ENCODE data around the gene NBPF11.
"Not testable (repeated sequence)": the region's sequence is repeated elsewhere in the genome, so short reads cannot be mapped to it uniquely, and the experiment has no call there.

DNA sequence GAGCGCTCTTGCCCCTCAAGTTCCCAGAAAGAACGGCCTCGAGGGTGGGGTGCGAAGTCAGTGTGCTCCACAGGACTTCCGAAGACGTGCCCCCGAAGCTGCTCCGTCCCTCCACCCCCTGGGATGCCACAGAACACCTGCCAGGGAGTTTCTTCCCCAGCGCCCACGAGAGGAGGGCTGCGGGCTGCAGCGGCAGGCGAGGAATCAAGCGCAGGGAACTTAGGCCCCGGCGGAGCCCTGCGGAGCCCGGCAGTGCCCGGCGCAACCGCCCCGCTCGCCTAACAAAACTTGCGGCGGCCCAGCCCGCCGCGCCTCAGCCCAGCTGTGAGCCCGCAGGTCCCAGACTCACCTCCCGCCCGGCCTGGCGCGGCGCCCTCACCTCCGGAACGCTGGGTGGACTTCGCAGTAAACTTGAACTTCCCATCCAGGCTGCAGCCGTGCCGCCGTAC, 686 bp downstream of the NBPF11 start:
- TF ChIP-seq, protein P1, sequence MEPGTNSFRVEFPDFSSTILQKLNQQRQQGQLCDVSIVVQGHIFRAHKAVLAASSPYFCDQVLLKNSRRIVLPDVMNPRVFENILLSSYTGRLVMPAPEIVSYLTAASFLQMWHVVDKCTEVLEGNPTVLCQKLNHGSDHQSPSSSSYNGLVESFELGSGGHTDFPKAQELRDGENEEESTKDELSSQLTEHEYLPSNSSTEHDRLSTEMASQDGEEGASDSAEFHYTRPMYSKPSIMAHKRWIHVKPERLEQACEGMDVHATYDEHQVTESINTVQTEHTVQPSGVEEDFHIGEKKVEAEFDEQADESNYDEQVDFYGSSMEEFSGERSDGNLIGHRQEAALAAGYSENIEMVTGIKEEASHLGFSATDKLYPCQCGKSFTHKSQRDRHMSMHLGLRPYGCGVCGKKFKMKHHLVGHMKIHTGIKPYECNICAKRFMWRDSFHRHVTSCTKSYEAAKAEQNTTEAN (CRISPR knock-in tag; IDR thresholded peaks at IDR 0.05): not testable (repeated sequence)
- TF ChIP-seq, protein P2, sequence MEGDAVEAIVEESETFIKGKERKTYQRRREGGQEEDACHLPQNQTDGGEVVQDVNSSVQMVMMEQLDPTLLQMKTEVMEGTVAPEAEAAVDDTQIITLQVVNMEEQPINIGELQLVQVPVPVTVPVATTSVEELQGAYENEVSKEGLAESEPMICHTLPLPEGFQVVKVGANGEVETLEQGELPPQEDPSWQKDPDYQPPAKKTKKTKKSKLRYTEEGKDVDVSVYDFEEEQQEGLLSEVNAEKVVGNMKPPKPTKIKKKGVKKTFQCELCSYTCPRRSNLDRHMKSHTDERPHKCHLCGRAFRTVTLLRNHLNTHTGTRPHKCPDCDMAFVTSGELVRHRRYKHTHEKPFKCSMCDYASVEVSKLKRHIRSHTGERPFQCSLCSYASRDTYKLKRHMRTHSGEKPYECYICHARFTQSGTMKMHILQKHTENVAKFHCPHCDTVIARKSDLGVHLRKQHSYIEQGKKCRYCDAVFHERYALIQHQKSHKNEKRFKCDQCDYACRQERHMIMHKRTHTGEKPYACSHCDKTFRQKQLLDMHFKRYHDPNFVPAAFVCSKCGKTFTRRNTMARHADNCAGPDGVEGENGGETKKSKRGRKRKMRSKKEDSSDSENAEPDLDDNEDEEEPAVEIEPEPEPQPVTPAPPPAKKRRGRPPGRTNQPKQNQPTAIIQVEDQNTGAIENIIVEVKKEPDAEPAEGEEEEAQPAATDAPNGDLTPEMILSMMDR (IDR thresholded peaks at IDR 0.05): not testable (repeated sequence)
- TF ChIP-seq, protein P3, sequence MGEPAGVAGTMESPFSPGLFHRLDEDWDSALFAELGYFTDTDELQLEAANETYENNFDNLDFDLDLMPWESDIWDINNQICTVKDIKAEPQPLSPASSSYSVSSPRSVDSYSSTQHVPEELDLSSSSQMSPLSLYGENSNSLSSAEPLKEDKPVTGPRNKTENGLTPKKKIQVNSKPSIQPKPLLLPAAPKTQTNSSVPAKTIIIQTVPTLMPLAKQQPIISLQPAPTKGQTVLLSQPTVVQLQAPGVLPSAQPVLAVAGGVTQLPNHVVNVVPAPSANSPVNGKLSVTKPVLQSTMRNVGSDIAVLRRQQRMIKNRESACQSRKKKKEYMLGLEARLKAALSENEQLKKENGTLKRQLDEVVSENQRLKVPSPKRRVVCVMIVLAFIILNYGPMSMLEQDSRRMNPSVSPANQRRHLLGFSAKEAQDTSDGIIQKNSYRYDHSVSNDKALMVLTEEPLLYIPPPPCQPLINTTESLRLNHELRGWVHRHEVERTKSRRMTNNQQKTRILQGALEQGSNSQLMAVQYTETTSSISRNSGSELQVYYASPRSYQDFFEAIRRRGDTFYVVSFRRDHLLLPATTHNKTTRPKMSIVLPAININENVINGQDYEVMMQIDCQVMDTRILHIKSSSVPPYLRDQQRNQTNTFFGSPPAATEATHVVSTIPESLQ (CRISPR knock-in tag; IDR thresholded peaks at IDR 0.05): not testable (repeated sequence)
- not testable (repeated sequence) for TF ChIP-seq ZNF263 (CRISPR knock-in tag; IDR thresholded peaks at IDR 0.05; ENCODE audit: low read depth); SOX15 (CRISPR knock-in tag; IDR thresholded peaks at IDR 0.05); CBFB (CRISPR knock-in tag; IDR thresholded peaks at IDR 0.05; ENCODE audit: low read depth); ZBTB21 (CRISPR knock-in tag; IDR thresholded peaks at IDR 0.05; ENCODE audit: borderline replicate concordance); TEAD4 (CRISPR knock-in tag; IDR thresholded peaks at IDR 0.05); GABPB1 (CRISPR knock-in tag; IDR thresholded peaks at IDR 0.05); ELF4 (CRISPR knock-in tag; IDR thresholded peaks at IDR 0.05; ENCODE audit: low read depth); FOXJ3 (CRISPR knock-in tag; IDR thresholded peaks at IDR 0.05; ENCODE audit: borderline replicate concordance)
- TF ChIP-seq, protein P4, sequence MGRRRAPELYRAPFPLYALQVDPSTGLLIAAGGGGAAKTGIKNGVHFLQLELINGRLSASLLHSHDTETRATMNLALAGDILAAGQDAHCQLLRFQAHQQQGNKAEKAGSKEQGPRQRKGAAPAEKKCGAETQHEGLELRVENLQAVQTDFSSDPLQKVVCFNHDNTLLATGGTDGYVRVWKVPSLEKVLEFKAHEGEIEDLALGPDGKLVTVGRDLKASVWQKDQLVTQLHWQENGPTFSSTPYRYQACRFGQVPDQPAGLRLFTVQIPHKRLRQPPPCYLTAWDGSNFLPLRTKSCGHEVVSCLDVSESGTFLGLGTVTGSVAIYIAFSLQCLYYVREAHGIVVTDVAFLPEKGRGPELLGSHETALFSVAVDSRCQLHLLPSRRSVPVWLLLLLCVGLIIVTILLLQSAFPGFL (CRISPR knock-in tag; IDR thresholded peaks at IDR 0.05; ENCODE audit: borderline replicate concordance): not testable (repeated sequence)
- TF ChIP-seq, protein P5, sequence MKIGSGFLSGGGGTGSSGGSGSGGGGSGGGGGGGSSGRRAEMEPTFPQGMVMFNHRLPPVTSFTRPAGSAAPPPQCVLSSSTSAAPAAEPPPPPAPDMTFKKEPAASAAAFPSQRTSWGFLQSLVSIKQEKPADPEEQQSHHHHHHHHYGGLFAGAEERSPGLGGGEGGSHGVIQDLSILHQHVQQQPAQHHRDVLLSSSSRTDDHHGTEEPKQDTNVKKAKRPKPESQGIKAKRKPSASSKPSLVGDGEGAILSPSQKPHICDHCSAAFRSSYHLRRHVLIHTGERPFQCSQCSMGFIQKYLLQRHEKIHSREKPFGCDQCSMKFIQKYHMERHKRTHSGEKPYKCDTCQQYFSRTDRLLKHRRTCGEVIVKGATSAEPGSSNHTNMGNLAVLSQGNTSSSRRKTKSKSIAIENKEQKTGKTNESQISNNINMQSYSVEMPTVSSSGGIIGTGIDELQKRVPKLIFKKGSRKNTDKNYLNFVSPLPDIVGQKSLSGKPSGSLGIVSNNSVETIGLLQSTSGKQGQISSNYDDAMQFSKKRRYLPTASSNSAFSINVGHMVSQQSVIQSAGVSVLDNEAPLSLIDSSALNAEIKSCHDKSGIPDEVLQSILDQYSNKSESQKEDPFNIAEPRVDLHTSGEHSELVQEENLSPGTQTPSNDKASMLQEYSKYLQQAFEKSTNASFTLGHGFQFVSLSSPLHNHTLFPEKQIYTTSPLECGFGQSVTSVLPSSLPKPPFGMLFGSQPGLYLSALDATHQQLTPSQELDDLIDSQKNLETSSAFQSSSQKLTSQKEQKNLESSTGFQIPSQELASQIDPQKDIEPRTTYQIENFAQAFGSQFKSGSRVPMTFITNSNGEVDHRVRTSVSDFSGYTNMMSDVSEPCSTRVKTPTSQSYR (CRISPR knock-in tag; IDR thresholded peaks at IDR 0.05): not testable (repeated sequence)
- TF ChIP-seq, protein P6, sequence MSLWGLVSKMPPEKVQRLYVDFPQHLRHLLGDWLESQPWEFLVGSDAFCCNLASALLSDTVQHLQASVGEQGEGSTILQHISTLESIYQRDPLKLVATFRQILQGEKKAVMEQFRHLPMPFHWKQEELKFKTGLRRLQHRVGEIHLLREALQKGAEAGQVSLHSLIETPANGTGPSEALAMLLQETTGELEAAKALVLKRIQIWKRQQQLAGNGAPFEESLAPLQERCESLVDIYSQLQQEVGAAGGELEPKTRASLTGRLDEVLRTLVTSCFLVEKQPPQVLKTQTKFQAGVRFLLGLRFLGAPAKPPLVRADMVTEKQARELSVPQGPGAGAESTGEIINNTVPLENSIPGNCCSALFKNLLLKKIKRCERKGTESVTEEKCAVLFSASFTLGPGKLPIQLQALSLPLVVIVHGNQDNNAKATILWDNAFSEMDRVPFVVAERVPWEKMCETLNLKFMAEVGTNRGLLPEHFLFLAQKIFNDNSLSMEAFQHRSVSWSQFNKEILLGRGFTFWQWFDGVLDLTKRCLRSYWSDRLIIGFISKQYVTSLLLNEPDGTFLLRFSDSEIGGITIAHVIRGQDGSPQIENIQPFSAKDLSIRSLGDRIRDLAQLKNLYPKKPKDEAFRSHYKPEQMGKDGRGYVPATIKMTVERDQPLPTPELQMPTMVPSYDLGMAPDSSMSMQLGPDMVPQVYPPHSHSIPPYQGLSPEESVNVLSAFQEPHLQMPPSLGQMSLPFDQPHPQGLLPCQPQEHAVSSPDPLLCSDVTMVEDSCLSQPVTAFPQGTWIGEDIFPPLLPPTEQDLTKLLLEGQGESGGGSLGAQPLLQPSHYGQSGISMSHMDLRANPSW (CRISPR knock-in tag; conservative IDR thresholded peaks at IDR 0.05; ENCODE audit: low read depth): not testable (repeated sequence)
